HL-60/S4 (cell line): ENCODE data around the gene MIGA2.

Experiments
- in situ Hi-C: fragments of 300-500 bp; cut with MboI; formaldehyde crosslinking; loops from 2 replicates; pipeline ENCODE4 v1.14.3; 2022; ENCODE audit warnings: low sequenced_read_pairs

The MIGA2 gene

GRCh38 chr9:129036923-129037766 lies 719 bp downstream of the MIGA2 start:
- in situ Hi-C loops = no loop called here

GRCh38 chr9:129037767-129038098 lies 1.3 kb downstream of the MIGA2 start:
- in situ Hi-C loops = no loop called here

- in situ Hi-C loops = no loop called here
Observed at GRCh38 chr9:129038109-129038852, 1.9 kb downstream of the MIGA2 start.

- in situ Hi-C loops = no loop called here
Observed at GRCh38 chr9:129040113-129040643, 3.8 kb downstream of the MIGA2 start.

- in situ Hi-C loops = no loop called here
Observed at GRCh38 chr9:129042016-129042415, 5.6 kb downstream of the MIGA2 start.

- in situ Hi-C loops = no loop called here
Observed at GRCh38 chr9:129052592-129052991, 16.2 kb downstream of the MIGA2 start.

- in situ Hi-C loops = no loop called here
Observed at GRCh38 chr9:129053020-129053419, 16.6 kb downstream of the MIGA2 start.

- in situ Hi-C loops = no loop called here
Observed at GRCh38 chr9:129054163-129054851, 17.9 kb downstream of the MIGA2 start.

- in situ Hi-C loops = no loop called here
Observed at GRCh38 chr9:129058965-129059795, 22.8 kb downstream of the MIGA2 start.

GRCh38 chr9:129059796-129060785 lies 23.7 kb downstream of the MIGA2 start:
- in situ Hi-C loops = no loop called here

GRCh38 chr9:129060991-129061390 lies 24.6 kb downstream of the MIGA2 start:
- in situ Hi-C loops = no loop called here

- in situ Hi-C loops = no loop called here
Observed at GRCh38 chr9:129063061-129063460, 26.6 kb downstream of the MIGA2 start.

- in situ Hi-C loops = no loop called here
Observed at GRCh38 chr9:129064499-129064908, 28.1 kb downstream of the MIGA2 start.

GRCh38 chr9:129068110-129068509 lies 31.7 kb downstream of the MIGA2 start:
- in situ Hi-C loops = no loop called here

GRCh38 chr9:129068990-129069861 lies 32.8 kb downstream of the MIGA2 start:
- in situ Hi-C loops = no loop called here

- in situ Hi-C loops = no loop called here
Observed at GRCh38 chr9:129069862-129070641, 33.6 kb downstream of the MIGA2 start.

GRCh38 chr9:129070696-129071525 lies 34.5 kb downstream of the MIGA2 start:
- in situ Hi-C loops = no loop called here
